HEK293 (cell line): ENCODE results near the gene GPER1.

ENCODE experiments used
- GLI4 ChIP-seq: fragments of 450-650 bp; formaldehyde crosslinking; IDR thresholded peaks from 2 replicates; pipeline ENCODE4 v1.5.1; 2016; ENCODE audit warnings: missing biosample characterization, missing genetic modification characterization
- GLIS2 ChIP-seq: fragments of 450-650 bp; formaldehyde crosslinking; IDR thresholded peaks from 2 replicates; pipeline ENCODE4 v1.5.1; 2016; ENCODE audit warnings: missing biosample characterization, missing genetic modification characterization
- IKZF3 ChIP-seq: fragments of 450-650 bp; IDR thresholded peaks from 2 replicates; pipeline ENCODE4 v1.5.0; 2018; ENCODE audit warnings: missing biosample characterization, mild to moderate bottlenecking, missing genetic modification characterization, moderate library complexity
- SALL2 ChIP-seq: fragments of 450-650 bp; formaldehyde crosslinking; IDR thresholded peaks from 2 replicates; pipeline ENCODE4 v1.5.0; 2017; ENCODE audit warnings: missing biosample characterization, mild to moderate bottlenecking, missing genetic modification characterization, borderline replicate concordance
- ZBTB21 ChIP-seq: fragments of 450-650 bp; formaldehyde crosslinking; IDR thresholded peaks from 2 replicates; pipeline ENCODE4 v1.5.1; 2017; ENCODE audit warnings: missing biosample characterization, missing genetic modification characterization
- ZBTB7A ChIP-seq: fragments of 450-650 bp; formaldehyde crosslinking; IDR thresholded peaks from 2 replicates; pipeline ENCODE4 v1.5.1; 2016; ENCODE audit warnings: low read depth, missing biosample characterization, missing genetic modification characterization
- ZNF157 ChIP-seq: fragments of 450-650 bp; formaldehyde crosslinking; IDR thresholded peaks from 2 replicates; pipeline ENCODE4 v1.5.1; 2016; ENCODE audit warnings: missing biosample characterization, missing genetic modification characterization
- ZNF175 ChIP-seq: fragments of 450-650 bp; formaldehyde crosslinking; IDR thresholded peaks from 2 replicates; pipeline ENCODE4 v1.5.1; 2016; ENCODE audit warnings: missing biosample characterization, missing genetic modification characterization
- ZNF19 ChIP-seq: fragments of 450-650 bp; formaldehyde crosslinking; IDR thresholded peaks from 2 replicates; pipeline ENCODE4; 2016; ENCODE audit warnings: missing biosample characterization, missing genetic modification characterization, low read depth
- ZNF2 ChIP-seq: fragments of 450-650 bp; formaldehyde crosslinking; IDR thresholded peaks from 2 replicates; pipeline ENCODE4 v1.5.1; 2016; ENCODE audit warnings: missing biosample characterization, missing genetic modification characterization
- ZNF37A ChIP-seq: fragments of 450-650 bp; IDR thresholded peaks from 2 replicates; pipeline ENCODE4 v1.5.1; 2018; ENCODE audit warnings: missing biosample characterization, missing genetic modification characterization
- ZNF391 ChIP-seq: fragments of 450-650 bp; formaldehyde crosslinking; IDR thresholded peaks from 2 replicates; pipeline ENCODE4 v1.5.1; 2016; ENCODE audit warnings: low read depth, missing biosample characterization, missing genetic modification characterization, borderline replicate concordance
- ZNF416 ChIP-seq: fragments of 450-650 bp; formaldehyde crosslinking; IDR thresholded peaks from 2 replicates; pipeline ENCODE4 v1.5.1; 2016; ENCODE audit warnings: missing biosample characterization, missing genetic modification characterization
- ZNF473 ChIP-seq: fragments of 450-650 bp; formaldehyde crosslinking; IDR thresholded peaks from 2 replicates; pipeline ENCODE4 v1.5.1; 2017; ENCODE audit warnings: missing biosample characterization, missing genetic modification characterization
- ZNF571 ChIP-seq: fragments of 450-650 bp; formaldehyde crosslinking; IDR thresholded peaks from 2 replicates; pipeline ENCODE4 v1.5.0; 2017; ENCODE audit warnings: missing biosample characterization, missing genetic modification characterization
- ZNF596 ChIP-seq: fragments of 450-650 bp; IDR thresholded peaks from 2 replicates; pipeline ENCODE4 v1.5.0; 2018; ENCODE audit warnings: missing biosample characterization, mild to moderate bottlenecking, missing genetic modification characterization, moderate library complexity
- ZNF701 ChIP-seq: fragments of 450-650 bp; formaldehyde crosslinking; IDR thresholded peaks from 2 replicates; pipeline ENCODE4 v1.5.1; 2016; ENCODE audit warnings: missing biosample characterization, missing genetic modification characterization
- TF ChIP-seq, protein P1 (sequence below): fragments of 450-650 bp; formaldehyde crosslinking; IDR thresholded peaks from 2 replicates; pipeline ENCODE4 v1.5.0; 2017; ENCODE audit warnings: missing biosample characterization, missing genetic modification characterization, borderline replicate concordance
- TF ChIP-seq, protein P2 (sequence below): fragments of 450-650 bp; formaldehyde crosslinking; IDR thresholded peaks from 2 replicates; pipeline ENCODE4 v1.5.1; 2016; ENCODE audit warnings: missing biosample characterization, missing genetic modification characterization
- TF ChIP-seq, protein P3 (sequence below): fragments of 450-650 bp; formaldehyde crosslinking; conservative IDR thresholded peaks from 2 replicates; pipeline ENCODE4 v1.5.1; 2016; ENCODE audit warnings: low read depth, missing biosample characterization, missing genetic modification characterization
- TF ChIP-seq, protein P4 (sequence below): fragments of 450-650 bp; formaldehyde crosslinking; conservative IDR thresholded peaks from 2 replicates; pipeline ENCODE4 v1.5.1; 2016; ENCODE audit warnings: low read depth, missing biosample characterization, missing genetic modification characterization
- TF ChIP-seq, protein P5 (sequence below): fragments of 450-650 bp; formaldehyde crosslinking; IDR thresholded peaks from 2 replicates; pipeline ENCODE4 v1.5.1; 2016; ENCODE audit warnings: missing biosample characterization, missing genetic modification characterization
- TF ChIP-seq, protein P6 (sequence below): fragments of 450-650 bp; formaldehyde crosslinking; IDR thresholded peaks from 2 replicates; pipeline ENCODE4 v1.5.1; 2016; ENCODE audit warnings: missing biosample characterization, missing genetic modification characterization

GPER1 gene

DNA sequence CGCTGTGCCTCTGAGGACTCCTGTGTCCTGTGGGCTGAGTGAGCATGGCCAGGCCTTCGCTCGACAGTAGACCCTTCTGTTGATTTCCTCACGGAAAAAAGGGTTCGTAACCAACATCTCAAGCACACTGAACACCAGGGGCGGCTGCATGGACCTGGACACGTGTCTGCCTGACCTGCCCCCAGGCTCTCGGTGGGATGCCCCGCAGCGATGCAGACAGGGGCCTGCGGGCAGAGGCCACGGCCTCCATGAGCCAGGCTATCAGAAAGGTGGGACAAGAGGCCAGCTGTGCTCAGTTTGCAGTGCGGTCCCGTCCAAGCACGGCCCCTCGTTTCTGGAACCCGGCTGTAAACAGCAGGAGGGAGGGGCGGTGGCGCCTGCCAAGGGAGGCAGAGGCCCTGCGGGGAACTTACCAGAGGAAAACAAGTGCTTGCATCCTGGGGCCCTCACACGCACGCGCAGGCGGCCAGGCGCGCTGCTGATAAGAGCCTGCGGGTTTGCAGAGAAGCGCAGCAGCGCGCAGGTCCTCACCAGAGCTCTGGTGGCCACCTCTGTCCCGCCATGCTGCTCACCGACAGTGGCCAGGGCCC lies 33.0 kb upstream of the GPER1 start (continued):
- peak; percentile 47; the same call in 1 of the 2 replicates for TF ChIP-seq IKZF3 (tag by site-specific recombination)
- TF ChIP-seq, protein P1, sequence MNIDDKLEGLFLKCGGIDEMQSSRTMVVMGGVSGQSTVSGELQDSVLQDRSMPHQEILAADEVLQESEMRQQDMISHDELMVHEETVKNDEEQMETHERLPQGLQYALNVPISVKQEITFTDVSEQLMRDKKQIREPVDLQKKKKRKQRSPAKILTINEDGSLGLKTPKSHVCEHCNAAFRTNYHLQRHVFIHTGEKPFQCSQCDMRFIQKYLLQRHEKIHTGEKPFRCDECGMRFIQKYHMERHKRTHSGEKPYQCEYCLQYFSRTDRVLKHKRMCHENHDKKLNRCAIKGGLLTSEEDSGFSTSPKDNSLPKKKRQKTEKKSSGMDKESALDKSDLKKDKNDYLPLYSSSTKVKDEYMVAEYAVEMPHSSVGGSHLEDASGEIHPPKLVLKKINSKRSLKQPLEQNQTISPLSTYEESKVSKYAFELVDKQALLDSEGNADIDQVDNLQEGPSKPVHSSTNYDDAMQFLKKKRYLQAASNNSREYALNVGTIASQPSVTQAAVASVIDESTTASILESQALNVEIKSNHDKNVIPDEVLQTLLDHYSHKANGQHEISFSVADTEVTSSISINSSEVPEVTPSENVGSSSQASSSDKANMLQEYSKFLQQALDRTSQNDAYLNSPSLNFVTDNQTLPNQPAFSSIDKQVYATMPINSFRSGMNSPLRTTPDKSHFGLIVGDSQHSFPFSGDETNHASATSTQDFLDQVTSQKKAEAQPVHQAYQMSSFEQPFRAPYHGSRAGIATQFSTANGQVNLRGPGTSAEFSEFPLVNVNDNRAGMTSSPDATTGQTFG: no peak
- TF ChIP-seq ZBTB7A: no peak
- TF ChIP-seq ZNF416 (tag by site-specific recombination): no peak
- TF ChIP-seq, protein P2, sequence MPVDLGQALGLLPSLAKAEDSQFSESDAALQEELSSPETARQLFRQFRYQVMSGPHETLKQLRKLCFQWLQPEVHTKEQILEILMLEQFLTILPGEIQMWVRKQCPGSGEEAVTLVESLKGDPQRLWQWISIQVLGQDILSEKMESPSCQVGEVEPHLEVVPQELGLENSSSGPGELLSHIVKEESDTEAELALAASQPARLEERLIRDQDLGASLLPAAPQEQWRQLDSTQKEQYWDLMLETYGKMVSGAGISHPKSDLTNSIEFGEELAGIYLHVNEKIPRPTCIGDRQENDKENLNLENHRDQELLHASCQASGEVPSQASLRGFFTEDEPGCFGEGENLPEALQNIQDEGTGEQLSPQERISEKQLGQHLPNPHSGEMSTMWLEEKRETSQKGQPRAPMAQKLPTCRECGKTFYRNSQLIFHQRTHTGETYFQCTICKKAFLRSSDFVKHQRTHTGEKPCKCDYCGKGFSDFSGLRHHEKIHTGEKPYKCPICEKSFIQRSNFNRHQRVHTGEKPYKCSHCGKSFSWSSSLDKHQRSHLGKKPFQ (tag by site-specific recombination): no peak
- no peak for TF ChIP-seq SALL2
- no peak for TF ChIP-seq ZNF19 (tag by site-specific recombination)
- no peak for TF ChIP-seq ZNF701 (tag by site-specific recombination)
- TF ChIP-seq, protein P3, sequence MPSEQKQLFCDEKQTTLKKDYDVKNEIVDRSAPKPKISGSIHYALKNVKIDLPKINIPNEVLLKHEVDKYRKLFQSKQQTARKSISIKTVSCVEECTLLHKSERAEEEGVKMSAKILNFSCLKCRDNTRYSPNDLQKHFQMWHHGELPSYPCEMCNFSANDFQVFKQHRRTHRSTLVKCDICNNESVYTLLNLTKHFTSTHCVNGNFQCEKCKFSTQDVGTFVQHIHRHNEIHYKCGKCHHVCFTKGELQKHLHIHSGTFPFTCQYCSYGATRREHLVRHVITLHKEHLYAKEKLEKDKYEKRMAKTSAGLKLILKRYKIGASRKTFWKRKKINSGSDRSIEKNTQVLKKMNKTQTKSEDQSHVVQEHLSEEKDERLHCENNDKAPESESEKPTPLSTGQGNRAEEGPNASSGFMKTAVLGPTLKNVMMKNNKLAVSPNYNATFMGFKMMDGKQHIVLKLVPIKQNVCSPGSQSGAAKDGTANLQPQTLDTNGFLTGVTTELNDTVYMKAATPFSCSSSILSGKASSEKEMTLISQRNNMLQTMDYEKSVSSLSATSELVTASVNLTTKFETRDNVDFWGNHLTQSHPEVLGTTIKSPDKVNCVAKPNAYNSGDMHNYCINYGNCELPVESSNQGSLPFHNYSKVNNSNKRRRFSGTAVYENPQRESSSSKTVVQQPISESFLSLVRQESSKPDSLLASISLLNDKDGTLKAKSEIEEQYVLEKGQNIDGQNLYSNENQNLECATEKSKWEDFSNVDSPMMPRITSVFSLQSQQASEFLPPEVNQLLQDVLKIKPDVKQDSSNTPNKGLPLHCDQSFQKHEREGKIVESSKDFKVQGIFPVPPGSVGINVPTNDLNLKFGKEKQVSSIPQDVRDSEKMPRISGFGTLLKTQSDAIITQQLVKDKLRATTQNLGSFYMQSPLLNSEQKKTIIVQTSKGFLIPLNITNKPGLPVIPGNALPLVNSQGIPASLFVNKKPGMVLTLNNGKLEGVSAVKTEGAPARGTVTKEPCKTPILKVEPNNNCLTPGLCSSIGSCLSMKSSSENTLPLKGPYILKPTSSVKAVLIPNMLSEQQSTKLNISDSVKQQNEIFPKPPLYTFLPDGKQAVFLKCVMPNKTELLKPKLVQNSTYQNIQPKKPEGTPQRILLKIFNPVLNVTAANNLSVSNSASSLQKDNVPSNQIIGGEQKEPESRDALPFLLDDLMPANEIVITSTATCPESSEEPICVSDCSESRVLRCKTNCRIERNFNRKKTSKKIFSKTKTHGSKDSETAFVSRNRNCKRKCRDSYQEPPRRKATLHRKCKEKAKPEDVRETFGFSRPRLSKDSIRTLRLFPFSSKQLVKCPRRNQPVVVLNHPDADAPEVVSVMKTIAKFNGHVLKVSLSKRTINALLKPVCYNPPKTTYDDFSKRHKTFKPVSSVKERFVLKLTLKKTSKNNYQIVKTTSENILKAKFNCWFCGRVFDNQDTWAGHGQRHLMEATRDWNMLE (tag by site-specific recombination): no peak
- TF ChIP-seq ZNF596 (tag by site-specific recombination): no peak
- TF ChIP-seq ZNF2 (tag by site-specific recombination): no peak
- TF ChIP-seq, protein P4, sequence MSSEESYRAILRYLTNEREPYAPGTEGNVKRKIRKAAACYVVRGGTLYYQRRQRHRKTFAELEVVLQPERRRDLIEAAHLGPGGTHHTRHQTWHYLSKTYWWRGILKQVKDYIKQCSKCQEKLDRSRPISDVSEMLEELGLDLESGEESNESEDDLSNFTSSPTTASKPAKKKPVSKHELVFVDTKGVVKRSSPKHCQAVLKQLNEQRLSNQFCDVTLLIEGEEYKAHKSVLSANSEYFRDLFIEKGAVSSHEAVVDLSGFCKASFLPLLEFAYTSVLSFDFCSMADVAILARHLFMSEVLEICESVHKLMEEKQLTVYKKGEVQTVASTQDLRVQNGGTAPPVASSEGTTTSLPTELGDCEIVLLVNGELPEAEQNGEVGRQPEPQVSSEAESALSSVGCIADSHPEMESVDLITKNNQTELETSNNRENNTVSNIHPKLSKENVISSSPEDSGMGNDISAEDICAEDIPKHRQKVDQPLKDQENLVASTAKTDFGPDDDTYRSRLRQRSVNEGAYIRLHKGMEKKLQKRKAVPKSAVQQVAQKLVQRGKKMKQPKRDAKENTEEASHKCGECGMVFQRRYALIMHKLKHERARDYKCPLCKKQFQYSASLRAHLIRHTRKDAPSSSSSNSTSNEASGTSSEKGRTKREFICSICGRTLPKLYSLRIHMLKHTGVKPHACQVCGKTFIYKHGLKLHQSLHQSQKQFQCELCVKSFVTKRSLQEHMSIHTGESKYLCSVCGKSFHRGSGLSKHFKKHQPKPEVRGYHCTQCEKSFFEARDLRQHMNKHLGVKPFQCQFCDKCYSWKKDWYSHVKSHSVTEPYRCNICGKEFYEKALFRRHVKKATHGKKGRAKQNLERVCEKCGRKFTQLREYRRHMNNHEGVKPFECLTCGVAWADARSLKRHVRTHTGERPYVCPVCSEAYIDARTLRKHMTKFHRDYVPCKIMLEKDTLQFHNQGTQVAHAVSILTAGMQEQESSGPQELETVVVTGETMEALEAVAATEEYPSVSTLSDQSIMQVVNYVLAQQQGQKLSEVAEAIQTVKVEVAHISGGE (tag by site-specific recombination): no peak
- TF ChIP-seq GLIS2 (tag by site-specific recombination): no peak
- TF ChIP-seq ZNF37A: no peak
- TF ChIP-seq ZNF473 (tag by site-specific recombination): no peak
- no peak for TF ChIP-seq ZNF571 (tag by site-specific recombination)
- TF ChIP-seq ZNF175: no peak
- TF ChIP-seq ZNF391 (tag by site-specific recombination): no peak
- TF ChIP-seq ZNF157: no peak
- TF ChIP-seq, protein P5, sequence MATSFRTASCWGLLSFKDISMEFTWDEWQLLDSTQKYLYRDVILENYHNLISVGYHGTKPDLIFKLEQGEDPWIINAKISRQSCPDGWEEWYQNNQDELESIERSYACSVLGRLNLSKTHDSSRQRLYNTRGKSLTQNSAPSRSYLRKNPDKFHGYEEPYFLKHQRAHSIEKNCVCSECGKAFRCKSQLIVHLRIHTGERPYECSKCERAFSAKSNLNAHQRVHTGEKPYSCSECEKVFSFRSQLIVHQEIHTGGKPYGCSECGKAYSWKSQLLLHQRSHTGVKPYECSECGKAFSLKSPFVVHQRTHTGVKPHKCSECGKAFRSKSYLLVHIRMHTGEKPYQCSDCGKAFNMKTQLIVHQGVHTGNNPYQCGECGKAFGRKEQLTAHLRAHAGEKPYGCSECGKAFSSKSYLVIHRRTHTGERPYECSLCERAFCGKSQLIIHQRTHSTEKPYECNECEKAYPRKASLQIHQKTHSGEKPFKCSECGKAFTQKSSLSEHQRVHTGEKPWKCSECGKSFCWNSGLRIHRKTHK (tag by site-specific recombination): no peak
- no peak for TF ChIP-seq GLI4
- no peak for TF ChIP-seq ZBTB21 (tag by site-specific recombination)
- TF ChIP-seq, protein P6, sequence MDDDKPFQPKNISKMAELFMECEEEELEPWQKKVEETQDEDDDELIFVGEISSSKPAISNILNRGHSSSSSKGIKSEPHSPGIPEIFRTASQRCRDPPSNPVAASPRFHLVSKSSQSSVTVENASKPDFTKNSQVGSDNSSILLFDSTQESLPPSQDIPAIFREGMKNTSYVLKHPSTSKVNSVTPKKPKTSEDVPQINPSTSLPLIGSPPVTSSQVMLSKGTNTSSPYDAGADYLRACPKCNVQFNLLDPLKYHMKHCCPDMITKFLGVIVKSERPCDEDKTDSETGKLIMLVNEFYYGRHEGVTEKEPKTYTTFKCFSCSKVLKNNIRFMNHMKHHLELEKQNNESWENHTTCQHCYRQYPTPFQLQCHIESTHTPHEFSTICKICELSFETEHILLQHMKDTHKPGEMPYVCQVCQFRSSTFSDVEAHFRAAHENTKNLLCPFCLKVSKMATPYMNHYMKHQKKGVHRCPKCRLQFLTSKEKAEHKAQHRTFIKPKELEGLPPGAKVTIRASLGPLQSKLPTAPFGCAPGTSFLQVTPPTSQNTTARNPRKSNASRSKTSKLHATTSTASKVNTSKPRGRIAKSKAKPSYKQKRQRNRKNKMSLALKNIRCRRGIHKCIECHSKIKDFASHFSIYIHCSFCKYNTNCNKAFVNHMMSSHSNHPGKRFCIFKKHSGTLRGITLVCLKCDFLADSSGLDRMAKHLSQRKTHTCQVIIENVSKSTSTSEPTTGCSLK (tag by site-specific recombination): no peak
